GM10266 (cell line): Measurements from ENCODE around the gene CHD1.
A peak's percentile ranks its signal among the peaks of the same experiment; 100 is the strongest.

Experiments
- DNase-seq: peaks from one replicate; pipeline ENCODE4 v3.0.0; 2012; ENCODE audit errors: extremely low spot score
- TF ChIP-seq, protein P1 (sequence below): IDR thresholded peaks from 2 replicates; pipeline ENCODE4 v1.5.1; 2012; ENCODE audit warnings: mild to moderate bottlenecking, low read depth; ENCODE audit not compliant: control insufficient read depth, insufficient read depth; ENCODE audit errors: missing control alignments

CHD1 gene

GRCh38 chr5:98927242-98927988, 1.4 kb downstream of the CHD1 start:
- DNase-seq = peak; percentile 76
- TF ChIP-seq, protein P1, sequence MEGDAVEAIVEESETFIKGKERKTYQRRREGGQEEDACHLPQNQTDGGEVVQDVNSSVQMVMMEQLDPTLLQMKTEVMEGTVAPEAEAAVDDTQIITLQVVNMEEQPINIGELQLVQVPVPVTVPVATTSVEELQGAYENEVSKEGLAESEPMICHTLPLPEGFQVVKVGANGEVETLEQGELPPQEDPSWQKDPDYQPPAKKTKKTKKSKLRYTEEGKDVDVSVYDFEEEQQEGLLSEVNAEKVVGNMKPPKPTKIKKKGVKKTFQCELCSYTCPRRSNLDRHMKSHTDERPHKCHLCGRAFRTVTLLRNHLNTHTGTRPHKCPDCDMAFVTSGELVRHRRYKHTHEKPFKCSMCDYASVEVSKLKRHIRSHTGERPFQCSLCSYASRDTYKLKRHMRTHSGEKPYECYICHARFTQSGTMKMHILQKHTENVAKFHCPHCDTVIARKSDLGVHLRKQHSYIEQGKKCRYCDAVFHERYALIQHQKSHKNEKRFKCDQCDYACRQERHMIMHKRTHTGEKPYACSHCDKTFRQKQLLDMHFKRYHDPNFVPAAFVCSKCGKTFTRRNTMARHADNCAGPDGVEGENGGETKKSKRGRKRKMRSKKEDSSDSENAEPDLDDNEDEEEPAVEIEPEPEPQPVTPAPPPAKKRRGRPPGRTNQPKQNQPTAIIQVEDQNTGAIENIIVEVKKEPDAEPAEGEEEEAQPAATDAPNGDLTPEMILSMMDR = no peak

GRCh38 chr5:98923966-98924365, 4.8 kb downstream of the CHD1 start:
- TF ChIP-seq, protein P1 = no peak
- DNase-seq = no peak

DNA sequence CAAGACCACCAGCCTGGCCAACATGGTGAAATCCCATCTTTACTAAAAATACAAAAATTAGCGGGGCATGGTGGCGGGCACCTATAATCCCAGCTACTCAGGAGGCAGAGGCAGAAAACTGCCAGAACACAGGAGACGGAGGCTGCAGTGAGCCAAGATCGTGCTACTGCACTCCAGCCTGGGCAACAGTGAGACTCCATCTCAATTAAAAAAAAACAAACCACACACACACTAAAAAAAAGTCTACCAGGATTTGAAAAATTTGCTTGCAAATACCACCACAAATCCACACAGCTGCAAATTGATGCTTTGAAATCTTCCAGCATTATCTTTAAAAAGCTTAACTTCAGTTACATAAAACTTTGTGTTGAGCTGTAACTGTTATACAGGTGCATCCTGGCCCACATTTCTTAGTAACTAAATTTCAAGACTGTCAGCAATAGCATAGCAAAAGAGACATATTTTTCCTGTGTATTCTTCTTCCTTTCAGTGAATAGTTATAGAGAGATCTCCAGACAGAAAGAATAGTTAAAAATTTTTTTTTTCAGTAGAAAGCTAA, 6.8 kb downstream of the CHD1 start:
- TF ChIP-seq, protein P1 = no peak
- no peak for DNase-seq

GRCh38 chr5:98917433-98917832, 11.4 kb downstream of the CHD1 start:
- DNase-seq = no peak
- TF ChIP-seq, protein P1 = no peak

- TF ChIP-seq, protein P1 = no peak
- no peak for DNase-seq
These were observed 12.3 kb downstream of the CHD1 start for GRCh38 chr5:98916540-98916939.

GRCh38 chr5:98913911-98914310, 14.9 kb downstream of the CHD1 start:
- TF ChIP-seq, protein P1 = no peak
- DNase-seq = no peak
